ENCODE data around the gene ITPKC. TPM values are rescaled to one million over a fixed set of nuclear protein-coding genes. Genes with fewer than 3 reads are reported as not detected.

Gene ITPKC
- total and polyA plus RNA-seq, 2 of the 13 experiments (the other 11 are each of a cell fraction or from before 2014, with no cell fraction given), result 6.9 to 11.2 TPM

- TF ChIP-seq ARID5B (CRISPR knock-in tag; IDR thresholded peaks at IDR 0.05) (no peak; the same call in 1 of the 2 replicates), ZNF547 (CRISPR knock-in tag; IDR thresholded peaks at IDR 0.05) (no peak), ZNF839 (CRISPR knock-in tag; IDR thresholded peaks at IDR 0.05; ENCODE audit: borderline replicate concordance) (no peak), PRPF4 (IDR thresholded peaks at IDR 0.05; ENCODE audit: low read depth, low read length, poor library complexity, severe bottlenecking) (no peak), ARID3A (IDR thresholded peaks at IDR 0.05; ENCODE audit: low read depth, low read length) (0 out of 2 replicates have a peak, but pooled peaks have one; percentile 6), EHMT2 (IDR thresholded peaks at IDR 0.05; ENCODE audit: borderline replicate concordance, low read depth, low read length) (no peak), HDAC2 (CRISPR knock-in tag; IDR thresholded peaks at IDR 0.05) (peak; percentile 41; the same call in 1 of the 2 replicates), ZNF510 (CRISPR knock-in tag; IDR thresholded peaks at IDR 0.05; ENCODE audit: low read depth) (peak; percentile 57; the same call in 1 of the 2 replicates), ZKSCAN1 (IDR thresholded peaks at IDR 0.05; ENCODE audit: low read length) (no peak), ZBTB44 (CRISPR knock-in tag; IDR thresholded peaks at IDR 0.05) (no peak), ZNF709 (CRISPR knock-in tag; IDR thresholded peaks at IDR 0.05) (no peak), DPF2 (CRISPR knock-in tag; IDR thresholded peaks at IDR 0.05; ENCODE audit: borderline replicate concordance, low read depth) (no peak), SNAPC2 (CRISPR knock-in tag; IDR thresholded peaks at IDR 0.05) (no peak), ZNF264 (CRISPR knock-in tag; IDR thresholded peaks at IDR 0.05) (no peak), ELF1 (CRISPR knock-in tag; IDR thresholded peaks at IDR 0.05) (peak; percentile 90), AHDC1 (CRISPR knock-in tag; IDR thresholded peaks at IDR 0.05; ENCODE audit: borderline replicate concordance) (no peak)
Measured at GRCh38 chr19:40750058-40750873, 33.4 kb downstream of the ITPKC start, which contains the start of gene ACTMAP (continued).

All from HepG2 (cell line).